Upper lobe of left lung (tissue), 4 donors: ENCODE results near the gene RCN2.

ENCODE experiments used
- POLR2A ChIP-seq, 4 donors: fragments of 450-650 bp; IDR thresholded peaks; one replicate each; pipeline ENCODE4 v1.5.1; 2016 to 2017; ENCODE audit warnings: antibody characterized with exemption in 4 of 4, mild to moderate bottlenecking in 2 of 4
- POLR2AphosphoS5 ChIP-seq, 2 donors: sonication (generic); formaldehyde crosslinking; IDR thresholded peaks; one replicate each; pipeline ENCODE4 v1.5.1; 2017; ENCODE audit warnings: antibody characterized with exemption in 2 of 2
- TF ChIP-seq, protein P1 (sequence below), 6 experiments: fragments of 450-650 bp in 4 of 6; fragments of 200-600 bp in 2 of 6; sonication (generic) in 2 of 6; IDR thresholded peaks; one replicate each; pipeline ENCODE4 v1.5.1; 2016 to 2019; ENCODE audit warnings: antibody characterized with exemption in 6 of 6

- TF ChIP-seq POLR2A (IDR thresholded peaks at IDR 0.05) (no peak), POLR2AphosphoS5 (IDR thresholded peaks at IDR 0.05) (no peak)
- TF ChIP-seq, protein P1, sequence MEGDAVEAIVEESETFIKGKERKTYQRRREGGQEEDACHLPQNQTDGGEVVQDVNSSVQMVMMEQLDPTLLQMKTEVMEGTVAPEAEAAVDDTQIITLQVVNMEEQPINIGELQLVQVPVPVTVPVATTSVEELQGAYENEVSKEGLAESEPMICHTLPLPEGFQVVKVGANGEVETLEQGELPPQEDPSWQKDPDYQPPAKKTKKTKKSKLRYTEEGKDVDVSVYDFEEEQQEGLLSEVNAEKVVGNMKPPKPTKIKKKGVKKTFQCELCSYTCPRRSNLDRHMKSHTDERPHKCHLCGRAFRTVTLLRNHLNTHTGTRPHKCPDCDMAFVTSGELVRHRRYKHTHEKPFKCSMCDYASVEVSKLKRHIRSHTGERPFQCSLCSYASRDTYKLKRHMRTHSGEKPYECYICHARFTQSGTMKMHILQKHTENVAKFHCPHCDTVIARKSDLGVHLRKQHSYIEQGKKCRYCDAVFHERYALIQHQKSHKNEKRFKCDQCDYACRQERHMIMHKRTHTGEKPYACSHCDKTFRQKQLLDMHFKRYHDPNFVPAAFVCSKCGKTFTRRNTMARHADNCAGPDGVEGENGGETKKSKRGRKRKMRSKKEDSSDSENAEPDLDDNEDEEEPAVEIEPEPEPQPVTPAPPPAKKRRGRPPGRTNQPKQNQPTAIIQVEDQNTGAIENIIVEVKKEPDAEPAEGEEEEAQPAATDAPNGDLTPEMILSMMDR (IDR thresholded peaks at IDR 0.05) = no peak
Observed at GRCh38 chr15:77001351-77001750, 69.8 kb downstream of the RCN2 start.
